ENCODE measurements around the gene EID3.
"Not testable (repeated sequence)": the region's sequence is repeated elsewhere in the genome, so short reads cannot be mapped to it uniquely, and the experiment has no call there.

Gene EID3

GRCh38 chr12:104303538-104304151 is at the start of gene EID3:
Gene EID3, plus strand, starts transcription at chr12:104303739. Its CDS starts 196 bp downstream, at chr12:104303935.
- TF ChIP-seq GATA1 (IDR thresholded peaks at IDR 0.05; ENCODE audit: low read depth, low read length), result no peak
- TF ChIP-seq POLR2A (IDR thresholded peaks at IDR 0.05; ENCODE audit: low read length), result peak; percentile 34
- DNase-seq, result peak; percentile 88 to 91

- no peak for DNase-seq
- TF ChIP-seq GATA1 (IDR thresholded peaks at IDR 0.05; ENCODE audit: low read depth, low read length) (no peak), POLR2A (IDR thresholded peaks at IDR 0.05; ENCODE audit: low read length) (no peak)
Observed at GRCh38 chr12:104257913-104258472, 45.5 kb upstream of the EID3 start.

- TF ChIP-seq POLR2A (IDR thresholded peaks at IDR 0.05; ENCODE audit: low read length) (no peak), GATA1 (IDR thresholded peaks at IDR 0.05; ENCODE audit: low read depth, low read length) (no peak)
- no peak for DNase-seq
Observed at GRCh38 chr12:104258476-104259067, 45.0 kb upstream of the EID3 start.

GRCh38 chr12:104263026-104263425 is 40.5 kb upstream of the EID3 start:
- DNase-seq, result no peak
- TF ChIP-seq GATA1 (IDR thresholded peaks at IDR 0.05; ENCODE audit: low read depth, low read length) (no peak), POLR2A (IDR thresholded peaks at IDR 0.05; ENCODE audit: low read length) (no peak)

DNA sequence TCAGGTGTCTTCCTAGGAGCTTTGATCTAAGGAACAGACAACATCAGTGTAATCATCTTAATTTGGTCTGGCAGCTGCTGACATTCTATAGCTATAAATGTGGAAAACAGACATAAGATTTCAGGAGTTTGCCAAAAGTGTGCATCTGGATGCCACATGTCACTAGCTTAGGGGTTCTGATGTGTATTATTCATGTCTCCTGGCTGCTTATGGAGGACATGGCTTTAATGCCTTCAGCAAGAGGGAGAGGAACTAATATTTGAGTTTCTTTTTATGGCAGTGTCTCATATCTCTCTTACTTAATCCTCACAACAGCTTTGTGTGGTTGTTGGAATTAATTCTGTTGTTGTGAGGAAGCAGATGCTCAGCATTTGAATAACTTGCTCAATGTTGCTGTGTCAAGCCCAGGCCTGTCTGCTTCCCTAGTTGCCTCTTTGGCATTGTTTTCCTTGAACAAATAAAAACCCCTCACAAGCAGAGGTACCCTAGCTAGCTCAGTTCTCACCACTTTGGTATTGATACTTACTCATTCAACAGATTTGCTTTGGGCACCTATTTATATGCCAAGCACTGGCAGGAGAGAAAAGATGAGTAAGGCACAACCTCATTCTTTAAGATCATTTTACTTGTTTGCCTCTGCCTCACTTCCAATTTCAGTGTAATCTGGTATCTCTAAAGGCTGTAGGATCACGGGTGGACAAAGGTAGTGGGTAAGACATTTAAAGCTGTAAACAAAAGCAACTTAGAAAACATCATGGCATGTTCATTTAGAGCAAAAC is 39.8 kb upstream of the EID3 start:
- TF ChIP-seq POLR2A (IDR thresholded peaks at IDR 0.05; ENCODE audit: low read length) (no peak), GATA1 (IDR thresholded peaks at IDR 0.05; ENCODE audit: low read depth, low read length) (no peak)
- DNase-seq, result no peak

- DNase-seq, result not testable (repeated sequence)
Observed at GRCh38 chr12:104265436-104265835, 38.1 kb upstream of the EID3 start.

GRCh38 chr12:104272938-104273337 is 30.6 kb upstream of the EID3 start:
- no peak for TF ChIP-seq POLR2A (IDR thresholded peaks at IDR 0.05; ENCODE audit: low read length)
- DNase-seq, result no peak

- no peak for TF ChIP-seq GATA1 (IDR thresholded peaks at IDR 0.05; ENCODE audit: low read depth, low read length)
- no peak for TF ChIP-seq POLR2A (IDR thresholded peaks at IDR 0.05; ENCODE audit: low read length)
- no peak for DNase-seq
Observed at GRCh38 chr12:104273503-104273902, 30.0 kb upstream of the EID3 start.

DNA sequence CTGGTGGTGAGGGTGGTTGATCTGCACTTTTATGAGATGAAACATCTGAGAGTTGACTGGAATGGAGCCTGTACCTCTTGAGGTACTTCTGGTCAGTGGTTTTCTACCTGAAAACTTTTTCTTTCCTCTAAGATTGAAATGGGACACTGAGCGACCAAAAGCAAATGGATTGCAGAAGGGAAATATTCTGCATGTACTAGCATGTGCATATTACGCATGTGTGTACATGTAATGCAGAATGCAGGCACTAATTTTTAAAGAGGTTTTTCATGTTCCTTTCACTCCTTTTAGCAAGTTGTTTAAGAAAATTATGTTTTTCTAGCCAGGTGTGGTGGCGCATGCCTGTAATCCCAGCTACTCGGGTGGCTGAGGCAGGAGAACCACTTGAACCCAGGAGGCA is 28.7 kb upstream of the EID3 start:
- no peak for DNase-seq
- no peak for TF ChIP-seq POLR2A (IDR thresholded peaks at IDR 0.05; ENCODE audit: low read length)
- TF ChIP-seq GATA1 (IDR thresholded peaks at IDR 0.05; ENCODE audit: low read depth, low read length), result no peak

GRCh38 chr12:104275689-104276088 is 27.9 kb upstream of the EID3 start:
- no peak for DNase-seq
- TF ChIP-seq GATA1 (IDR thresholded peaks at IDR 0.05; ENCODE audit: low read depth, low read length) (no peak), POLR2A (IDR thresholded peaks at IDR 0.05; ENCODE audit: low read length) (no peak)

GRCh38 chr12:104276273-104277131 is 27.0 kb upstream of the EID3 start:
- TF ChIP-seq POLR2A (IDR thresholded peaks at IDR 0.05; ENCODE audit: low read length) (no peak), GATA1 (IDR thresholded peaks at IDR 0.05; ENCODE audit: low read depth, low read length) (no peak)
- DNase-seq, result no peak

- no peak for TF ChIP-seq GATA1 (IDR thresholded peaks at IDR 0.05; ENCODE audit: low read depth, low read length)
- no peak for TF ChIP-seq POLR2A (IDR thresholded peaks at IDR 0.05; ENCODE audit: low read length)
- DNase-seq, result no peak
Observed at GRCh38 chr12:104279164-104279563, 24.4 kb upstream of the EID3 start.

GRCh38 chr12:104280111-104280510 is 23.4 kb upstream of the EID3 start:
- TF ChIP-seq POLR2A (IDR thresholded peaks at IDR 0.05; ENCODE audit: low read length) (no peak), GATA1 (IDR thresholded peaks at IDR 0.05; ENCODE audit: low read depth, low read length) (no peak)
- DNase-seq, result no peak

All from erythroblast (primary cell).